Neuron (in vitro differentiated cells): ENCODE data around the gene EDEM2.
"Not testable (repeated sequence)": the region's sequence is repeated elsewhere in the genome, so short reads cannot be mapped to it uniquely, and the experiment has no call there.

Experiments
- H2AFZ ChIP-seq: one replicate; pipeline ENCODE4 v1.6.1; 2013; ENCODE audit warnings: low read depth, mild to moderate bottlenecking, inconsistent platforms, low read length, moderate library complexity
- H3K27me3 ChIP-seq: one replicate; pipeline ENCODE4 v1.6.1; 2013; ENCODE audit warnings: low read length; ENCODE audit not compliant: insufficient read depth
- H3K36me3 ChIP-seq: one replicate; pipeline ENCODE4 v1.6.1; 2013; ENCODE audit warnings: low read length; ENCODE audit not compliant: insufficient read depth
- H3K4me1 ChIP-seq: one replicate; pipeline ENCODE4 v1.6.1; 2013; ENCODE audit warnings: low read length; ENCODE audit not compliant: insufficient read depth
- H3K4me3 ChIP-seq: 2 replicates; pipeline ENCODE4 v1.5.1; 2013; ENCODE audit warnings: mild to moderate bottlenecking, low read length, moderate library complexity
- H3K9me3 ChIP-seq: one replicate; pipeline ENCODE4 v1.6.1; 2013; ENCODE audit warnings: low read length

EDEM2 gene

GRCh38 chr20:35085477-35086225 lies 61.5 kb downstream of the EDEM2 start:
- Histone ChIP-seq H3K4me1 (no peaks in the 10 kb centered on the region), H3K4me3 (no peak overlapping the region), H2AFZ (no peak overlapping the region), H3K27me3 (no peaks in the 10 kb centered on the region), H3K9me3 (no peaks in the 10 kb centered on the region), H3K36me3 (peaks cover 20% of the 10 kb centered on the region)

DNA sequence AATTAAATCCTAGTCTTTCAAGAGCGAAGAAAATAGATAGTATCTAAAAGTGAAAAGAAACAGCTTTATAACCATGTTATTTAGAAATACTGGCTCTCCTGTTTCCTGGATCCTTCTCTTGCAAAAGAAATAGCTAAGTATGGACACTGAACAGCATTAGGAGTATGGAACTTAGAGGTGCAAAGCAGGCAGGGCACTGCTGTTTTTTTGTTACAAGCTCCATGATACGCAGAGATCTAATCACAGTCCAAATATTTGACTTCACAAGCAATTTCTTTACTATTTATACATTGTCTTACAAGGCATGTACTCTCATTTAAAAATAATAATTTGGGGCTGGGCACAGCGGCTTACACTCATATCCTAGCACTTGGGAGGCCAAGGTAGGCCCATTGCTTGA lies 62.1 kb downstream of the EDEM2 start:
- H3K9me3 ChIP-seq, result peaks cover 1% of the 10 kb centered on the region
- H2AFZ ChIP-seq, result no peak overlapping the region
- no peak overlapping the region for H3K4me3 ChIP-seq
- H3K27me3 ChIP-seq, result no peaks in the 10 kb centered on the region
- no peaks in the 10 kb centered on the region for H3K4me1 ChIP-seq
- peaks cover 20% of the 10 kb centered on the region for H3K36me3 ChIP-seq

DNA sequence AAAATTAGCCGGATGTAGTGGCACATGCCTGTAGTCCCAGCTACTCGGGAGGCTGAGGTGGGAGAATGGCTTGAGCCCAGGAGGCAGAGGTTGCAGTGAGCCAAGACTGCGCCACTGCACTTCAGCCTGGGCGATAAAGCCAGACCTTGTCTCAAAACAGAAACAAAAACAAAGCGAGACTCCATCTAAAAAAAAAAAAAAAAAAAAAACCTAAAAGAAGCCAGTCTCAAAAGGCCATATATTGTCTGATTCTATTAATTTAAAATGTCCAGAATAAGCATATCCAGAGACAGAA lies 66.8 kb downstream of the EDEM2 start:
- Histone ChIP-seq H3K36me3 (peaks cover 17% of the 10 kb centered on the region), H3K9me3 (peaks cover 14% of the 10 kb centered on the region)
- H3K4me1 ChIP-seq, H2AFZ ChIP-seq, H3K4me3 ChIP-seq, H3K27me3 ChIP-seq: not testable (repeated sequence)

GRCh38 chr20:35079472-35080347 lies 67.4 kb downstream of the EDEM2 start:
- Histone ChIP-seq H3K9me3 (peaks cover 14% of the 10 kb centered on the region), H3K36me3 (peaks cover 16% of the 10 kb centered on the region), H3K4me1 (no peaks in the 10 kb centered on the region), H3K27me3 (no peaks in the 10 kb centered on the region), H3K4me3 (no peak overlapping the region), H2AFZ (no peak overlapping the region)

GRCh38 chr20:35077872-35078271 lies 69.3 kb downstream of the EDEM2 start:
- Histone ChIP-seq H3K36me3 (peaks cover 16% of the 10 kb centered on the region), H3K4me3 (no peak overlapping the region), H3K27me3 (no peaks in the 10 kb centered on the region), H3K4me1 (no peaks in the 10 kb centered on the region), H3K9me3 (peaks cover 14% of the 10 kb centered on the region), H2AFZ (no peak overlapping the region)

DNA sequence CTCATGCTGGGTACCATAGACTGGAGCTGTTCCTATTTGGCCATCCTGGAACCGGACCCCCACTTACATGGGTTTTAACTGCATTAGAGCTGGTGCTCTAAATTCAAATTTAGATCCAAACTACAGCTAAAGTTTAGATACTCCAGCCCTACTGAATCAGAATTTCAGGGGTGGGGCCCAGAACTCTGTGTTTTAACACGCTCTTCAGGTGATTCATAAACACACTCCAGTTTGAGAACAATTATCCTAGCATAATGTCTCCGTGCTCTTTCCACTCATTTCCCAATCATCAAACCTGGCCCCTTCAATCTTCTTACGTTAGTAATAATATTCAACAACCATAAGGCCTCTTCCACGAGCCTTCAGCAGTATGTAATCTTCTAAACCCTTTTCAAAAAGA lies 69.8 kb downstream of the EDEM2 start:
- H3K9me3 ChIP-seq, result peaks cover 14% of the 10 kb centered on the region
- no peaks in the 10 kb centered on the region for H3K4me1 ChIP-seq
- H3K36me3 ChIP-seq, result peaks cover 16% of the 10 kb centered on the region
- H3K27me3 ChIP-seq, result no peaks in the 10 kb centered on the region
- no peak overlapping the region for H3K4me3 ChIP-seq
- H2AFZ ChIP-seq, result no peak overlapping the region

- H2AFZ ChIP-seq, H3K27me3 ChIP-seq, H3K9me3 ChIP-seq, H3K4me1 ChIP-seq, H3K4me3 ChIP-seq: not testable (repeated sequence)
- H3K36me3 ChIP-seq, result peaks cover 18% of the 10 kb centered on the region
These were observed 75.5 kb downstream of the EDEM2 start for GRCh38 chr20:35071436-35072153.

DNA sequence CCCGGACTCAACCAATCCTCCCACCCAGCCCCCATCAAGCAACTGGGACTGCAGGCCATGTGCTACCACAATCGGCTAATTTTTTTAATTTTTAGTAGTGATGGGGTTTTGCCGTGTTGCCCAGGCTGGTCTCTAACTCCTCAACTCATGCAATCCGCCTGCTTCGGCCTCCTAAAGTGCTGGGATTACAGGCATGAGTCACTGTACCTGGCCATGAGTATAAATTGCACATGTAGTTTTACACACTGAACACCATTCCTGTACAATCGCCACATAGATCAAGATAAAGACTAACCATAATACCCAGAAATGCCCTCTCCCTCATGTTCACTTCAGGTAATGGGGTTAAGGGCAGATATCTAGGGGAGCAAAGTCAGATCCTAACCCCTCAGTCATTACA lies 80.9 kb downstream of the EDEM2 start:
- H3K36me3 ChIP-seq, result peaks cover 29% of the 10 kb centered on the region

More for the DNA sequence above, 80.9 kb downstream of the EDEM2 start:
- Histone ChIP-seq H3K4me3 (no peak overlapping the region), H3K4me1 (peaks cover 9% of the 10 kb centered on the region), H3K9me3 (peaks cover 2% of the 10 kb centered on the region), H3K27me3 (no peaks in the 10 kb centered on the region), H2AFZ (no peak overlapping the region)
